ENCODE measurements around the gene PALD1.

DNA sequence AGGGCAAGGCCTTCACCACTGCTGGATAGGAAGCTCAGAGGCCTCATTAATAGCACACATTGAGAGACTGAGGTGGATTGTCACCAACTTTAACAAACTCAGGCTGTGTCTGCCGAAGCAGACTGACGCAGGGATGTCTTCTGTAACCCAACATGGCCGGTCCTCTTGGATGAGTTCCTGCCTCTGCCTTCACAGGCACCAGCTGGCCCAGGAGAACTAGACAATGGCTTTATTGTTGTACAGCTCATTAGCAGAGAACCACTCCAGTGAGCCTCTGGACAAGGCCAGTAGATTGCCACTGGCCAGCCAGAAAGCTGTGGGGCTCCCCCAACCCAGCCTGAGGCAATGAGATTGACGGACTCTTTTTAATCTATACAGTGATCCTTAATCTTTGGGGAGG is 46.5 kb upstream of the PALD1 start:
- TF ChIP-seq MAZ (IDR thresholded peaks at IDR 0.05; ENCODE audit: borderline replicate concordance, low read depth, low read length) (no peak), POLR2A (IDR thresholded peaks at IDR 0.05; ENCODE audit: low read depth, low read length) (no peak), CEBPB (IDR thresholded peaks at IDR 0.05; ENCODE audit: low read depth, low read length) (no peak), MAFK (IDR thresholded peaks at IDR 0.05; ENCODE audit: low read depth, low read length) (no peak), CHD1 (IDR thresholded peaks at IDR 0.05; ENCODE audit: low read depth, low read length) (no peak)
- TF ChIP-seq, protein P1, sequence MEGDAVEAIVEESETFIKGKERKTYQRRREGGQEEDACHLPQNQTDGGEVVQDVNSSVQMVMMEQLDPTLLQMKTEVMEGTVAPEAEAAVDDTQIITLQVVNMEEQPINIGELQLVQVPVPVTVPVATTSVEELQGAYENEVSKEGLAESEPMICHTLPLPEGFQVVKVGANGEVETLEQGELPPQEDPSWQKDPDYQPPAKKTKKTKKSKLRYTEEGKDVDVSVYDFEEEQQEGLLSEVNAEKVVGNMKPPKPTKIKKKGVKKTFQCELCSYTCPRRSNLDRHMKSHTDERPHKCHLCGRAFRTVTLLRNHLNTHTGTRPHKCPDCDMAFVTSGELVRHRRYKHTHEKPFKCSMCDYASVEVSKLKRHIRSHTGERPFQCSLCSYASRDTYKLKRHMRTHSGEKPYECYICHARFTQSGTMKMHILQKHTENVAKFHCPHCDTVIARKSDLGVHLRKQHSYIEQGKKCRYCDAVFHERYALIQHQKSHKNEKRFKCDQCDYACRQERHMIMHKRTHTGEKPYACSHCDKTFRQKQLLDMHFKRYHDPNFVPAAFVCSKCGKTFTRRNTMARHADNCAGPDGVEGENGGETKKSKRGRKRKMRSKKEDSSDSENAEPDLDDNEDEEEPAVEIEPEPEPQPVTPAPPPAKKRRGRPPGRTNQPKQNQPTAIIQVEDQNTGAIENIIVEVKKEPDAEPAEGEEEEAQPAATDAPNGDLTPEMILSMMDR (conservative IDR thresholded peaks at IDR 0.05; ENCODE audit: low read depth, low read length) = no peak
- TF ChIP-seq, protein P2, sequence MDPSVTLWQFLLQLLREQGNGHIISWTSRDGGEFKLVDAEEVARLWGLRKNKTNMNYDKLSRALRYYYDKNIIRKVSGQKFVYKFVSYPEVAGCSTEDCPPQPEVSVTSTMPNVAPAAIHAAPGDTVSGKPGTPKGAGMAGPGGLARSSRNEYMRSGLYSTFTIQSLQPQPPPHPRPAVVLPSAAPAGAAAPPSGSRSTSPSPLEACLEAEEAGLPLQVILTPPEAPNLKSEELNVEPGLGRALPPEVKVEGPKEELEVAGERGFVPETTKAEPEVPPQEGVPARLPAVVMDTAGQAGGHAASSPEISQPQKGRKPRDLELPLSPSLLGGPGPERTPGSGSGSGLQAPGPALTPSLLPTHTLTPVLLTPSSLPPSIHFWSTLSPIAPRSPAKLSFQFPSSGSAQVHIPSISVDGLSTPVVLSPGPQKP (IDR thresholded peaks at IDR 0.05; ENCODE audit: borderline replicate concordance, low read depth, low read length) = no peak

Measured in IMR-90 (cell line).